Diencephalon (tissue), 1 donor: ENCODE results near the gene ZNF597. TPM values are rescaled to one million over a fixed set of nuclear protein-coding genes. Genes with fewer than 3 reads are reported as not detected.

Experiments used
- small RNA-seq: library from RNA; depleted of rRNA; stranded (forward); fragments of <200 nt; gene quantifications from one replicate; pipeline ENCODE3, GENCODE V24; 2014
- total RNA-seq: library from RNA; depleted of rRNA; stranded (reverse); fragments of >200 nt; gene quantifications from one replicate; pipeline ENCODE4 v1.2.3, GENCODE V29; 2014

ZNF597 gene, protein sequence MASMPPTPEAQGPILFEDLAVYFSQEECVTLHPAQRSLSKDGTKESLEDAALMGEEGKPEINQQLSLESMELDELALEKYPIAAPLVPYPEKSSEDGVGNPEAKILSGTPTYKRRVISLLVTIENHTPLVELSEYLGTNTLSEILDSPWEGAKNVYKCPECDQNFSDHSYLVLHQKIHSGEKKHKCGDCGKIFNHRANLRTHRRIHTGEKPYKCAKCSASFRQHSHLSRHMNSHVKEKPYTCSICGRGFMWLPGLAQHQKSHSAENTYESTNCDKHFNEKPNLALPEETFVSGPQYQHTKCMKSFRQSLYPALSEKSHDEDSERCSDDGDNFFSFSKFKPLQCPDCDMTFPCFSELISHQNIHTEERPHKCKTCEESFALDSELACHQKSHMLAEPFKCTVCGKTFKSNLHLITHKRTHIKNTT
- total RNA-seq = 4.6 TPM

GRCh38 chr16:3443108-3444031, at the start of gene ZNF597, which contains the start of gene NAA60:
Gene ZNF597 (minus strand): TSS chr16:3443504. CDS start chr16:3443153, 351 bp downstream.
Gene NAA60 (plus strand): TSS chr16:3443680. CDS start chr16:3476228, 32,548 bp downstream.

GRCh38 chr16:3400779-3401688, 42.3 kb downstream of the ZNF597 start, which contains the start of the genes ZNF174 and ZSCAN32:
Gene ZNF174 (plus strand): TSS chr16:3401215. CDS start chr16:3402005, 790 bp downstream.
Gene ZSCAN32 (minus strand): TSS chr16:3401004. CDS start chr16:3397557, 3,447 bp downstream.

Small RNA genes within 50 kb of the gene (small RNA-seq; reads per million reads assigned to genes)
- not detected for gene MIR6126

Other genes with a start within 250 kb of the ZNF597 start
- gene ZNF200, start 208.3 kb downstream of the ZNF597 start, total RNA-seq = 15.9 TPM
- gene MEFV, start 186.9 kb downstream of the ZNF597 start, total RNA-seq = 0.46 TPM
- 36.0 TPM for gene ZNF263, start 160.0 kb downstream of the ZNF597 start, total RNA-seq
- gene TIGD7, start 138.1 kb downstream of the ZNF597 start, total RNA-seq = 22.4 TPM
- gene ZNF75A, start 138.0 kb downstream of the ZNF597 start, total RNA-seq = 32.8 TPM
- gene OR2C1, start 87.6 kb downstream of the ZNF597 start, total RNA-seq = 0.46 TPM
- 7.8 TPM for gene ZSCAN32, start 42.5 kb downstream of the ZNF597 start, total RNA-seq
- 12.7 TPM for gene ZNF174, start 42.3 kb downstream of the ZNF597 start, total RNA-seq
- gene NAA60, start 176 bp upstream of the ZNF597 start, total RNA-seq = 16.1 TPM
- gene C16orf90, start 52.0 kb upstream of the ZNF597 start, total RNA-seq = not detected
- gene CLUAP1, start 57.5 kb upstream of the ZNF597 start, total RNA-seq = 42.7 TPM
- 0.69 TPM for gene NLRC3, start 133.9 kb upstream of the ZNF597 start, total RNA-seq
- 9.9 TPM for gene SLX4, start 168.1 kb upstream of the ZNF597 start, total RNA-seq
- 39.9 TPM for gene DNASE1, start 211.2 kb upstream of the ZNF597 start, total RNA-seq